Measurements from ENCODE around the gene TSPAN1. TPM values are rescaled to one million over a fixed set of nuclear protein-coding genes. Genes with fewer than 3 reads are reported as not detected.

The TSPAN1 gene
- total RNA-seq, 1 donor from 2014 or later: not detected

- ATAC-seq (ENCODE audit: low read depth): no peak
- no peaks in the 10 kb centered on the region for H3K9me3 Mint-ChIP-seq
- peaks cover 4% of the 10 kb centered on the region for H3K27me3 Mint-ChIP-seq
- ChIA-PET CTCF (no interaction called here), POLR2A (no interaction called here)
- no peak overlapping the region for H3K4me3 Mint-ChIP-seq
- no peak overlapping the region for H3K27ac Mint-ChIP-seq
- peaks cover 15% of the 10 kb centered on the region for H3K4me1 Mint-ChIP-seq
- no peak for TF ChIP-seq CTCF (IDR thresholded peaks at IDR 0.05)
- no peak for DNase-seq
- intact Hi-C loops (cut with micrococcal nuclease): no loop called here
- H3K36me3 Mint-ChIP-seq (ENCODE audit: low read depth): peaks cover 3% of the 10 kb centered on the region
Measured at GRCh38 chr1:46204406-46204742, 29.5 kb downstream of the TSPAN1 start.

- intact Hi-C loops (cut with micrococcal nuclease): no loop called here
- no peak for TF ChIP-seq CTCF (IDR thresholded peaks at IDR 0.05)
- CTCF ChIA-PET: no interaction called here
- H3K36me3 Mint-ChIP-seq (ENCODE audit: low read depth): peaks cover 3% of the 10 kb centered on the region
- no peak overlapping the region for H3K27ac Mint-ChIP-seq
- ATAC-seq (ENCODE audit: low read depth): no peak
- H3K27me3 Mint-ChIP-seq: peaks cover 4% of the 10 kb centered on the region
- no peak for DNase-seq
- no peak overlapping the region for H3K4me3 Mint-ChIP-seq
- peaks cover 15% of the 10 kb centered on the region for H3K4me1 Mint-ChIP-seq
- POLR2A ChIA-PET: interaction anchor here (0.6 kb wide), 1 partner anchor 147 kb away, joined by 5 read pairs; no protein-coding TSS in a partner anchor
- H3K9me3 Mint-ChIP-seq: no peaks in the 10 kb centered on the region
Measured at GRCh38 chr1:46205141-46205540, 30.3 kb downstream of the TSPAN1 start.

- H3K36me3 Mint-ChIP-seq (ENCODE audit: low read depth): no peaks in the 10 kb centered on the region
- no peak overlapping the region for H3K27ac Mint-ChIP-seq
- H3K9me3 Mint-ChIP-seq: no peaks in the 10 kb centered on the region
- ChIA-PET POLR2A (no interaction called here), CTCF (no interaction called here)
- H3K4me3 Mint-ChIP-seq: no peak overlapping the region
- no peak for TF ChIP-seq CTCF (IDR thresholded peaks at IDR 0.05)
- DNase-seq (no peak), ATAC-seq (ENCODE audit: low read depth) (no peak)
- H3K4me1 Mint-ChIP-seq: peaks cover 15% of the 10 kb centered on the region
- intact Hi-C loops (cut with micrococcal nuclease): no loop called here
- peaks cover 4% of the 10 kb centered on the region for H3K27me3 Mint-ChIP-seq
Measured at GRCh38 chr1:46205791-46206190, 30.9 kb downstream of the TSPAN1 start.

GRCh38 chr1:46206399-46206798 lies 31.5 kb downstream of the TSPAN1 start:
- Mint-ChIP-seq H3K4me1 (peaks cover 15% of the 10 kb centered on the region), H3K36me3 (ENCODE audit: low read depth) (no peaks in the 10 kb centered on the region), H3K27me3 (peaks cover 4% of the 10 kb centered on the region), H3K9me3 (no peaks in the 10 kb centered on the region), H3K4me3 (no peak overlapping the region), H3K27ac (no peak overlapping the region)
- DNase-seq (no peak), ATAC-seq (ENCODE audit: low read depth) (no peak)
- POLR2A ChIA-PET: no interaction called here
- intact Hi-C loops (cut with micrococcal nuclease): no loop called here
- CTCF ChIA-PET: no interaction called here
- TF ChIP-seq CTCF (IDR thresholded peaks at IDR 0.05): no peak

GRCh38 chr1:46210561-46210960 lies 35.7 kb downstream of the TSPAN1 start:
- TF ChIP-seq CTCF (IDR thresholded peaks at IDR 0.05): no peak
- H3K4me1 Mint-ChIP-seq: no peaks in the 10 kb centered on the region
- ChIA-PET POLR2A (no interaction called here), CTCF (no interaction called here)
- intact Hi-C loops (cut with micrococcal nuclease): no loop called here
- no peaks in the 10 kb centered on the region for H3K27me3 Mint-ChIP-seq
- no peaks in the 10 kb centered on the region for H3K9me3 Mint-ChIP-seq
- no peaks in the 10 kb centered on the region for H3K36me3 Mint-ChIP-seq (ENCODE audit: low read depth)
- DNase-seq: no peak
- no peak for ATAC-seq (ENCODE audit: low read depth)
- H3K4me3 Mint-ChIP-seq: no peak overlapping the region
- no peak overlapping the region for H3K27ac Mint-ChIP-seq

Measured in activated B cell treated with CpG ODN at 0.5 μM for 24 hours (primary cell).